ENCODE measurements around the gene NR4A2.

NR4A2 gene

DNA sequence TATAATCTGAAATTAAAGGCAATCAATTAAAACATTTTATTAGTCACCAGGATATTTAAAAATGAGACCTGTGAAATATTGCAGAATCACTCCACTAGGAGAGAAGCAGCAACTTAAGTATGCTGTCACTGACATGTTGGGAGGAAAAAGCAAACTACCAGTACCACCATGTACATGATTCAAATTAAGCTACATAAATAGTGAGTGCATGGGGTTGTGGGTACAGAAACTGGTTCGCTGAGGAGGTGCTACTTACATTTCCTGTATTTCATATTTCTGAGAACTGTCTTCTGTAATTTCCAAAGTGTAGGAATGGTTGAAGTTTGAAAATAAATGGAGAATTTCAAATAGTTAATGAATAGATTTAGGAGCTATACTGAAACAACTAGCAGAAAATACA, 7.9 kb upstream of the NR4A2 start:
- DNase-seq (ENCODE audit: low spot score) = no peak

DNA sequence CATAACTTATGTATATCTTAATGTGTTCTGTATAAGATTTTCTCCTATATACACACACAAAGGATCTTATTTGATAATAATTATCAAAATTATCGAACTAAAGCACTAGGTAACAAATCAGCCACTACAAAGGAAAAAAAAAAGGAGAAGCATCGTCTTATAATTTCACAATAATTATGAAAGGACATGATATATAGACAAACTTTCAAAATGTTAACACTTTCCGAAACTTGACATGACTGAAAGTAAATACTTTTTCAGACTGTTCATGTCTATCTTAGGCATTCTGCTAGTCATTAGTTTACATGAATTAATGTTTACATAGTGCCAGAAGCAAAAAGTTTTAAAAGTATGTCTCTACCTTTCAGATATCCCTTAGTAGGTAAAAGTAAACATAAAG, 7.3 kb upstream of the NR4A2 start:
- no peak for DNase-seq (ENCODE audit: low spot score)

DNA sequence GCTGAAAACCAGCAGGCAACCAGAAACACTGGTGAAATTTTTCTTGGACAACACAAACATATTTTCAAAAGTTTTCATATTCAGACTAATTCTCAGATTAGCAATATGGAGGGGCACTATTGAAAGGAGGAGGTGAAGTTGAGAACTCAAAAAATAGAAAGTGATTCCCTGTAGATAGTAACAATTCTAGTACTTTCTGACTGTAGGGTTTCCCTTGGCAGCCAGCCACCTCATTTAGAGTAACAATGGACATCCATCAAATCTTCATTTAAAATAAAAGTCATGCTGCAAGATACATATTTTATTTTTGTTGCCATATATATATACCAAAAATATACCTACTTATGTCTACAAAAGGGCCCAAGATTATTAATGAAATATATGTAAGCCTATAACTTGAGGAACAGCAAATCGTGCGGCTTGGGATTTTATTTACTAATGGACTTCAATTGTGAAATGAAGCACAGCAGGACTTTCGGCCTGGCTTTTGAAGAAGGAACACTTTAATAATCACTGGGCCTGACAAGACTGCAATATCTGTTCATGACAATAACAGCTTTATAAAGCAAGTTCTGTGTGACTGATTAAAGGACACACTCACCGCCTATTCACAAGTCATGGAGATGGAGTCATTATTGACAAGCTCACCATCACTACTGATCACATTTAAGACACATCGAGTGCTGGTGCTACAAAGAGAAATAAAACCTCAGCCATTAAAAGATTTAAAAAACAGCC, 6.8 kb upstream of the NR4A2 start:
- DNase-seq (ENCODE audit: low spot score) = no peak

DNA sequence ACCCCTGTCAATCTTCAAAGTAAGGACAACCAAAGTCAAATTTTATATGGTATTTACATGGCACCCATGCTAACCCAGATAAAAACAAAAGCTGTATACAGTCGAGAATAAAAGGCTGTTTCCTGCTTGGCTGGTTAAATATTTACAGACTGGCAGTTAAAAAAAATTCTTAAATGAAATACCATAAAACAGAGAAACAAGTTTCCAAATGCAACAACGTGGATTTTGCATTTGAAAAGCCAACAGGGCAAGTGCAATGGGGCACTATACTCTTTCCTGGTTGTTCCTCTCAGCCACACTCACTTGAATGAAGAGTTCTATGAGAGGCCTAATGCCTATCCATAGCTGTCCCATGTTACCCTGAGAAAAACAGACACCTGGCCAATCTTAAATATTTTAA, 6.1 kb upstream of the NR4A2 start:
- DNase-seq (ENCODE audit: low spot score) = no peak

DNA sequence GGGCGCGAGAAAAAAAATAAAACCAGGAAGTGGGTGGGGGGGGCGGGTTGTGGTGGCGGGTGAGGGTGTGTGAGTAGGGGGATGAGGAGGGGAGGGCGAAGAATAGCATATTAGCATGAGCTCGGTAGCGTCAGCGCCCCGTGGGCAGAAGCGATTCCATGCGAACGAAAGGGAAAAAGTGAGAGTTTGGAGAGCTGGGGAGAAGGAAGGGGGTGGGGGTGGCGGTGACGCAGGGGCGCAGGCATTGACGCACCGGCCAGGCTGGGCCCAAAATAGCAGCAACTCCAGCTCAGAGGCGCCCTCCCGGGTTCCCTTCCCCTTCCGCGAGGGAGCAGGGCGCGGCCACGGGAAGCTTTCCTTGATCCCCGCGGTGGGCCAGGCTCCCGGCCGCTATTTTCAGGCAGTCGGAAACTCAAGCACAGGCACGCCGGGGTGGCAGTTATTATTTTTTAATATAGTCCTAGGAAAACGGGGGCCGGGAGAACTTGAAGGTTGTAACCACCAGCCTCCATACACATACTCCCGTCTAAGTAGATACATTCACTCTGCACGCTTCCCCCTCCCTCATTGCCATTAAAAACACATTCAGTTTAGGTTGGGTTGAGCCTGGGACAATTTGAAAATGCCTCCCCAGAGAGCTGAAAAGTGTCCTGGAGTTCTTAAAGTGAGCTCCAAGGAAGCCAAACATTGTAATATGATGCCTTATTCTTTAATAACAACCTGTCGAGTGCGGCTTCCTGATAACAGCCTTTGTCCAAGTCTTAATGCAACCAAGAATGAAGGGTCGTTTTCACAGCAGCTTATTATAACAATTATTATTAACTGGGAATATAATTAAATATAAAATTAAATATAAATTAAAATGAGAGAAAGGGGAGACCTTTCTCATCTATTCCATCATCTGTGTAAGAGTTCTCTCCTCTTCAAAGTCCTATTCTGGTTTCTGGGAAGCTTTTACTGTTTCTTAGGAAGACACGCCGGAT, 2.3 kb upstream of the NR4A2 start:
- DNase-seq (ENCODE audit: low spot score) = peak; percentile 90

DNA sequence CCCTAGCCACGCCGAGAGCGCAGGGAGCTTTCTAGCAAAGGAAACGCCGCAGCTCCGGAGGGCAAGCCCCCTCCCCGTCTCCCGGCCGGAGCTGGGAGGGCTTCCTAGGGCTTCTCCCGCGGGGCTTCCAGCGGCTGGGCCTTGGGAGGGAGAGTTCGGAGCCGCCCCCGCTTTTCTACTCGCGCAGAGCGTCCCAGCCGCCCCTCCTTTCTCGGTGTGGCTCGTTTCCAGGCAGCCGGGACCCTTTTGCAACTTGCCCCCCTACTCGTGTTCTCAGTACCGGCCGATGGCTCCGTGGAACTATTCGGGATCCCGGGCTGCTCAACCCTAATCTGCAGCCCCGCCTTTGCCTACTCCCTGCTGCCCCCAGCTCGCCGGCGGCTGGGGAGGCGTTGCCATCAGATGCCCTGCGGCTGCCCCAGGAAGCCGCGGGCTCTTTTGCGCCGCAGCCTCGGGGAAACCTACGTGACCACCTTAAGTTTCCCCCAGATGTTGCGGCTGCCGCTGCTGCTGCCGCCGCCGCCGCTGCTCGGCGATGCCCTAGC, 1.5 kb upstream of the NR4A2 start:
- DNase-seq (ENCODE audit: low spot score) = peak; percentile 60

DNA sequence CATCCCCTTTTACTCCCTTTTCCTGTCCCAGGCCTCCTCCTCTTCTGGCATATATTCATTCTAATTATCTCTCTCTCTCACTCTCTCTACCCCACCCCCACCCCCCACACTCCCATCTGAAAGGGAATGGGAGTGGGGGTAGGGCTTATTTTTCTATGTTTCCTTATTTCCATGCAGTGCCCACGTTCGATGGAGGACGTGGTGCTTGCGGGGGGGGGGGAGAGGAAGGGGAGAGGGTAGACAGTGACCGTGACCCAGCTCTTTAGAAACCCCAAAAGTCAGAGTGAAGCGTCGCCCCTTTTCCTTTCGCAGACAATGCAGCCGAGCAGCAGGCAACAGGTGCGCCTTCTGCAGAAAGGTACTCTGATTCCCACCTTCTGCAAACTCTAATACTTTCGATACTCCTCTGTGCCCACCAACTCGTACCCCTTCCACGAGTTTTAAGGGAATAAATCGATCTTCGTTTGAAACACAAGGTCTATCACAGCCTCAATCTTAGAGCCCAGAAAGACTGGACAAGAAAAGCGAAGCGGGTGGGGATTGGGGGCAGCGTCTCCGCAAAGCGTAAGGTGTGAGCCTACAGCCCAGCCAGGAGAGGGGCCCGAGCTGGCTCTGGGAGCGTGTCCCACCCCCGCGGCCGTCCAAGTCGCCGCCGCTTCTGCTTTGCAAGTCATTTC, 891 bp upstream of the NR4A2 start:
- DNase-seq (ENCODE audit: low spot score) = no peak

DNA sequence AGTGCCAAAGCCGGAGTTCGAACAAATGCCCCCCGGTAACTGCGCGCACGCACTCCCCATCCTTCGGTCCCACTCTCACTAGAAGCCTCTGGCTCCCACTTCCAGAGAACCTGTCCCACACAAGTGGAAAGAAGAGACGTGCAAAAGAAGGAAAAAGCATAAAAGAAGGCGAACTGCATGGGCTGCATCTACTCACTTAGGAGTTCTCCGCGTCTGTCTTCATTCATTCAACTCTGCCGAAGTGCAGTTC, 312 bp downstream of the NR4A2 start:
- DNase-seq (ENCODE audit: low spot score) = no peak

DNA sequence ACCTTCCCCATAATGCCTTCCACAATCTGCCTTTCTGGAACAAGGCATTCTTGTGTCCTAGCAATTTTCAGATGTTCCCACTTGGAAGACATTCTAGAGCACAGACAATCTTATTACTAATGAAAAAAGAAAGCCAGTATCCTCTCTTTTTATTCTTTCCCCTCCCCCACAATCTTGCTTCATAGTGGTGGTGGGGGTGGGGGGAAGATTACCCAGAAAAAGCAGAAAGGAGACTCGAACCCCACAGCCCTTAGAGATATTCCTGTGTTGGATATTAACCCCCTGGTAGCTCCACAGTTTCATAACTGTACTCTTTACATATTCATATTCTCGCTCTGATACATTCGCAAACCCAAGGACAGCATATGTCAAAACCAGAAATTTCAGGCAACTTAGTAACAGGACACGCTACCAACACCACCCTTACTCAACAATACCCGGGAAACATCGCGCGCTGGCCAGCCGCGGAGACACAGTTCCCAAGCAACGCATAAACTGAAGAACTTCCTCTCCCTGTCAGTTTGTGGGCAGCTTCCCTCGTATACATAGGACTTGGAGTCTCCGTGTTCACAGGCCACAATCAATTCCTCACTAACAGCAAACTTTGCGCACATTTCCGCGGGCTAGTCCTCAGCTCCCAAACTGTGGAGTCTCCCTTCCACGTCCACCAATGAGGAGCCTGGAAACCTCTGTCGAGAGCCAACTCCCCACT, 793 bp downstream of the NR4A2 start:
- DNase-seq (ENCODE audit: low spot score) = peak; percentile 75

DNA sequence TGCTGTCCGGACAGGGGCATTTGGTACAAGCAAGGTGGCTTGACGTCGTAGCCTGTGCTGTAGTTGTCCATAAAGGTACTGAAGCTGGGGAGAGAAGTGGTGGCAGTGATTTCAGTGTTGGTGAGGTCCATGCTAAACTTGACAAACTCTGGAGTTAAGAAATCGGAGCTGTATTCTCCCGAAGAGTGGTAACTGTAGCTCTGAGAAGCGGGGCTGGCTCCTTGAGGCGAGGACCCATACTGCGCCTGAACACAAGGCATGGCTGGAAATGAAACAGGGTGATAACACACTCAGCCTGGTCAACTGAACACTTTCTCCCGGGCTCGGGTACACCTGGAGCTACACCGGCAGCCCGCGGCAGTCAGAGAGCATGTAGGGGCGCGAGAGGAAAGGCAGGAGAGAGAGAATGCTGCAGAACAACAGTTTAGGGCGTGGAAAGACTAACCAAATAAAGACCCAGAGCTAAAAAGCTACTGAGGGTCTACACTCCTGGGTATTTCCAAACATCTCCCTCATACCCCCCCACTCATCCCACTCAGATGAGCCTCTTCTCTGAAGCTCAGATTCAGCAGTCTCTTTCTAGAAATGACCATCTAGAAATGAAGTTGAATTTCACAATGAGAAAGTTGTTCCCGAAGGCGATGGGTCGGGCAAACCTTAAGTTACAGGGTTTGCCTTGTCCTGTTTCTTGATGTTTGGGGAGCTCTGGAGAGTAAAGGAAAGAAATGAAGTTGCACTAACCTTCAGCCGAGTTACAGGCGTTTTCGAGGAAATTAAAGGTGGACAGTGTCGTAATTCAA, 2.4 kb downstream of the NR4A2 start:
- DNase-seq (ENCODE audit: low spot score) = no peak

DNA sequence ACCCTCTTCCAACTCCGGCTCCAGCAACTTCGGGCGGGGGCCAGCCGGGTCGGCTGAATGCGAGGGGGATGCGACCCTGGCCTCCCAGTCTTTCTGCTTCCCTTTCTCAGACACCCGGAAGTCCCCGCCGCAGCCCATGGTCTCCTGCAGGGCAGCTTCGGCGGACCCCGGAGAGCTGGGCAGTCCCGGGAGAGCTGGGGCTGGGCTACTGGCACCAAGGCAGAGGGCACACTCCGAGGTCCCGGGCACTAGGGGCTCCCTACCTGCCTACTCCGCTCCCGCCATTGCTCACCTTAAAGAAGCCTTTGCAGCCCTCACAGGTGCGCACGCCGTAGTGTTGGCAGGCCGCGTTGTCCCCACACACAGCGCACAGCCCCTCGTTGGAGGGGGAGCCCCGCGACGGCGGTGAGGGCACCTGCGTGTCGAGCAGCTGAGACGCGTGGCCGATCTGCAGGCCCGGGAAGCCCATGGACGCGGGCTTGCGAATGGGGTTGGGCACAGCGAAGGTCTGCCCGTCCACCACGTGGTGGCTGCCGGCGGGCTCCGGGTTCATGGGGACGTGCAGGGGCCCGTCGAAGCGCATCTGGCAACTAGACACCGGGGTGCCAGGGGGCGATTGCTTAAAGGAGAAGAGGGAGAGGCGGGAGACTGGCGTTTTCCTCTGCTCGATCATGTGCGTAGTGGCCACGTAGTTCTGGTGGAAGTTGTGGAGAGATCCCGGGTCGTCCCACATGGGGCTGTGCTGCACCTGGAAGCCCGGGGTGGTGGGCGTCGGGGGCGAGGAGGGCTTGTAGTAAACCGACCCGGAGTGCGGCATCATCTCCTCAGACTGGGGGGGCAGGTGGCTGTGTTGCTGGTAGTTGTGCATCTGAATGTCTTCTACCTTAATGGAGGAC, 3.2 kb downstream of the NR4A2 start:
- no peak for DNase-seq (ENCODE audit: low spot score)

DNA sequence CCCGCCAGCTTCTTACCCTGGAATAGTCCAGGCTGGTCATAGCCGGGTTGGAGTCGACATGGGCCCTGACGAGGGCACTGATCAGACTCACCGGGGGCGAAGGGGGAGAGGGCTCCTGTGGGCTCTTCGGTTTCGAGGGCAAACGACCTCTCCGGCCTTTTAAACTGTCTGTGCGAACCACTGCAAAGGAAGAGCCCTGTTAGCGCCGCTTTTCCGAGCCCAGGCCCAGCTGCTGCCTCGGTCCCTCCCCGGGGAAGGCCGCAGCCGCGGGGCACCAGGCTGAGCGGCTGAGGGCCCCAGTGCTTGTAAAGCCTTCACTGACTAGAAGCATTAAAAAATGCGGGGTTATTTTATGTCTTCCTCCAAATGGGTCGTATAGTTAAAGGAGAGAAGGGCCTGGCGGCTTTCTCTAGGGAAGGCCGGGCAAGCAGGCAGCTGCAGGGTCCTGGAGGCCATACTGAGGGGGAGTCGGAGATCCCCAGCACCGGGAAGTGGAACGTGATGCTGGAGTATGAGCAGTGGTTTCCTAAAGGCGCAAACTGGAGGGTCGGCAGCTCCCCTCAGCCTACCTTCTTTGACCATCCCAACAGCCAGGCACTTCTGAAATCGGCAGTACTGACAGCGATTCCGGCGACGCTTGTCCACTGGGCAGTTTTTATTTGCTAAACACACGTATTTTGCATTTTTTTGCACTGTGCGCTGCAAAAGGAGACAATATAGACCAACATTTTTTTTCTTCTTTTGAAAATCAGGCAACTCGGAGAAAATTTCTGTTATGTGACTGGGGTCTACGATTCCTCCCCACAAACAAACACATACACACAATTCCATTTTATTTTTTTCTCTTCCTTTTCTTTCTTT, 4.5 kb downstream of the NR4A2 start:
- DNase-seq (ENCODE audit: low spot score) = no peak

DNA sequence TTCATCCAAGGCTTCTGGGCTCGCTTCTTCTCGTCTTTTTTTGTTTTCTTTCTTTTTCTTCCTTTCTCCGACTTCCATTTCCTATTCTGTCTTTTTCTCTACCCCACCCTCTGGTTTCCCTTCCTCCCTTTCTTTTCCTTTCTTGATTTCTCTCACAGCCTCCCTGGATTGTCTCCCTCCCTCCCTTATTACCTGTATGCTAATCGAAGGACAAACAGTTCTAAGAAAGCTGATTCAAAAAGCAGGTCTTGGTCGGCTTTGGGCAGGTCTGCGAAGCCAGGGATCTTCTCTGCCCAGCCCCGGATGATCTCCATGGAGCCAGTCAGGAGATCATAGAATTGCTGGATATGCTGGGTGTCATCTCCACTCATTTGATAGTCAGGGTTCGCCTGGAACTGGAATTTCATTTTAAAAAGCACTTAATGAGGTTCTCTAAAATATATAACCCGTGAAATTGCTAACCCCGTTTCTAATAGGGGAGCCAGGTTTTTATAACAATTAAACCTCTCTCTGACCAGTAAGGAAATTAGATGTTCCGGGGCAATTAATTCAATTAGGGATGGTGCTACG, 5.9 kb downstream of the NR4A2 start:
- no peak for DNase-seq (ENCODE audit: low spot score)

DNA sequence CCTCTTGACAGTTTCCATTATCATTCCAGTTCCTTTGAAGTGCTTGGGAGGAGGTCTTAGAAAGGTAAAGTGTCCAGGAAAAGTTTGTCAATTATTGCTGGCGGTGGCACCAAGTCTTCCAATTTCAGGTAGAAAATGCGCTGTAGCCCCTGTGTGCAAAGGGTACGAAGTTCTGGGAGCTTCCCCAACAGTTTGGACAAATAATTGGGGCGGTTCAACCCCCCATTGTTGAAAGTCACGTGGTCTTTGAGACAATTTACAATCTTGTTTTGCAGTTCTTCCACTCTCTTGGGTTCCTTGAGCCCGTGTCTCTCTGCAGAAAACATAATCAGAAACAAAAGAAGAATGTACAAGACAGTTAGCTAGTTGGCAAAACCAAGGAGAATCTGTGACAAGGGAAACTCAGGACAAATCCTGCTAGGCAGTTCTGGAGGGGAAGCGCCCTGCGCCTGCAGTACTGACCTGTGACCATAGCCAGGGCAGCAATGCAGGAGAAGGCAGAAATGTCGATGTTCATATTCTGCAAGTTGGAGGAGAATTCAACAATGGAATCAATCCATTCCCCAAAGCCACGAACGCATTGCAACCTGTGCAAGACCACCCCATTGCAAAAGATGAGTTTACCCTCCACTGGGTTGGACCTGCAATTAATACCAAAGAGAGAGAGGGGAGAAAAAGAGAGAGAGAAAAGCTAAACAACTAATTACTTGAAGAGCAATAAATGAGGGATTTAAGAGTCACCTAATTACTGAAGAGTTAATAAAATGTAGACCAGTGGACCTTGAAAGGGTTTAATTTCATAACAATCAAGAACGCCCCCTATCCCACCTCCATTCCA, 6.6 kb downstream of the NR4A2 start:
- no peak for DNase-seq (ENCODE audit: low spot score)

DNA sequence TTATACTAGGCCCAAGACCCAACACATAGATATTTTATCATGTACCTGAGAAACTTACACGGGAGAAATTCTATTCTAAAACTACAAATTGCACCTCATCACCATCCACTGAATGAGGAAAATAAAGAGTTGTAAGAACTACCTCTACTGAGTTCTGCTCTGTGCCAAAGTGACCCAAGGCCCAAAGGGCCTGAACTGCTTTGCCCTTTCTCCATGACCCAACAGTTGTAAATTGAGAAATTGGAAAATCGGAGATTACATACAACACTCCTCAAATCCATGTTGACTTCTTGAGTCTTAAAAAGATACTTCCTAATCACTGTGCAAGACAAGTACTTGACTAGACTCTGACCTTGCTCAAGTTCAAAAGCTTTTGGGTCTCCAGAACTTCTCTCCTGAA, 8.8 kb downstream of the NR4A2 start:
- no peak for DNase-seq (ENCODE audit: low spot score)

DNA sequence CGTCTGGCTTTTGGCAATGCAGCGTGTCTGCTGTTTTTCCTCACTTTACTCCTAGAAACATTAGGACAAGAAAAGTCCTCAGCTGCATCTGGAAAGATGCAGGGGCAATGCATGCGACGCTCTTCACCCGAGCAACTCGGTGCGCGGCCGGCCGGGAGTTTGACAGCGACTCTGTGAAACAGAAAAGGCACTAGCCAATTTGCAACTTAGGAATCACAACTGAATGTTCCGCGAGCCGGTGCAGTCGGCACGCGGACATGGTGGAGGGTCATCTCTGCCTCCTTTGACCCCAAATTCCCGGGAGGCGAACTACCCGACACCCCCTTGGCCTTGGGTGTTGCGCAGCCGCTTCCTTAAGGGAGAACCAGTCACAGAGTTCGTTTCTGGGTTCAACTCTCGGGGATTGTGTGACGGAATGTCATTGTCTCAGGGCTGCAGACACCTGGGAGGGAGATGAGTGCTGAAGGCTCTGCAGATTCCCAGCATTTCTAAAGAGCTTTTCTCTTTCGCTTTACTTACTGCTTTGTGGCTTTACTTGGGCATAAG, 9.8 kb downstream of the NR4A2 start:
- DNase-seq (ENCODE audit: low spot score) = no peak

DNA sequence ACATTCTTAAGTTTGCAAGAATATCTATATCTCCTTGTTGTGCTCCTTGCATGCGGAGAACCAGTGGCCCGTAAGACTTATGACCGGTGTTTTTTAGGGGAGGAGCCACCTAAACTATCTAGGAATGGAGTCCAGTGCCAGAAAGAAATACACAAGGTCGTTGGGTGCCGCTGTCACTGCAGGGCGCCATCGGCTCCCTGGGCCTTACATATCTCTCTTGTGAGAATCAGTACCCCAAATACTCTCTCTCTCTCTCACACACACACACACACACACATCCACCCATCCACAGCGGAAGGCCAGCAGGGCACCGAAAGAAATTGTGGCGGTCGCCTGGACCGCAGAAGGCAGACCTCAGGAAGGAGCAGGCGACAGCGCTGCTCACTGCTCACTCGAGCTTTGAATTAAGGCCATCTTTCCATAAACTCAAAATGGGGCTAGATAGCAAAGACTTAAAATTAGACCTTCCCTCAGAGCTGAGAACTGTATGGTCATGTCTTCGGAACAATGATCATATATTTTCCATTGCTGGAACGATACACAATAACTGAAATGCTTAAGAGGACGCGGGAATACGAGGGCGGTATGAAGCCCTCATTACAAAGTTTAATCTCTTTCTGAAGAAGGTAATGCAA, 10.4 kb downstream of the NR4A2 start:
- no peak for DNase-seq (ENCODE audit: low spot score)
